ENCODE data around the gene PDE2A.
A peak's percentile ranks its signal among the peaks of the same experiment; 100 is the strongest.

The PDE2A gene

DNA sequence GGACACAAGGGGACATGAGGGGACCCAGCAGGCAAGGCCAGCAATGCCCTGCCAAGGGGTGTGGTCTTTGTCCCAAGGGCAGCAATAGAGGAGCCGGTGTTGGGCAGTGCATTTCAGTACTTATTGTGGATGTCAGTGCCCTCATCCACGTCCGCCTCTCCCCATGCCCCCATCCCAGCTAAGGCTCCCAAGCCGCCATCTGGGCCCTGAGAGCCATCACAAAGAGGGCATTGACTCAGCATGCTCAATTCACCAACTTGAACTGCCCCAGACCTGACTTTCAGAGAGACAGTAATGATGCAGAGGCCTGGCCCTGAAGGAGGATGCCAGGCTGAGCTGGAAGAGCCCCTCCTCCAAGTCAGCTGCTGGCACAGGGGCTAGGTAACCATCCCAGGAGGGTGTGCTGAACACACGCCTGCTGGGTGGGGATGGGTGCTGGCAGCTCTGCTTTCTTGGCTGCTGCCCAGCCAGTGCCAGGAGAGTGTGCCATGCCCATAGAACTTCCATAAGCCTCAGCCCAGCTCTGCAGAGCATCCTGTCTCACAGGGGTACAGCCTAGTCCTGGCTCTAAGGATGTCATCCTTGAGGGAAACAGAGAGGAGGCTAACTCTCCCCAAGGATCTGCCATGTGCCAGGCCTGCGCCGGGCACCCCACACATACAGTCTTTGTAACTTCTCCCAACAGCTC is 46.5 kb downstream of the PDE2A start:
- DNase-seq (no peak), ATAC-seq (replicated peaks) (no peak)
- H3K27ac Mint-ChIP-seq: no peak overlapping the region
- H3K4me1 Mint-ChIP-seq (ENCODE audit: low read depth in 2 of 2): peaks cover 8% of the 10 kb centered on the region in 2 donors
- peaks cover 15 to 40% of the 10 kb centered on the region in 2 donors for H3K27me3 Mint-ChIP-seq
- H3K4me3 Mint-ChIP-seq: no peak overlapping the region
- H3K9me3 Mint-ChIP-seq: no peaks in the 10 kb centered on the region
- no peaks in the 10 kb centered on the region for H3K36me3 Mint-ChIP-seq (ENCODE audit: insufficient read depth)

- no peaks in the 10 kb centered on the region for H3K9me3 Mint-ChIP-seq
- H3K4me3 Mint-ChIP-seq: no peak overlapping the region
- no peak overlapping the region for H3K27ac Mint-ChIP-seq
- ATAC-seq (replicated peaks): no peak
- H3K36me3 Mint-ChIP-seq (ENCODE audit: insufficient read depth): no peaks in the 10 kb centered on the region
- H3K27me3 Mint-ChIP-seq: peaks cover 14 to 30% of the 10 kb centered on the region in 2 donors
- no peak for DNase-seq
- H3K4me1 Mint-ChIP-seq (ENCODE audit: low read depth in 2 of 2): peaks cover 9 to 13% of the 10 kb centered on the region in 2 donors
Measured at GRCh38 chr11:72626414-72626936, 47.7 kb downstream of the PDE2A start.

DNA sequence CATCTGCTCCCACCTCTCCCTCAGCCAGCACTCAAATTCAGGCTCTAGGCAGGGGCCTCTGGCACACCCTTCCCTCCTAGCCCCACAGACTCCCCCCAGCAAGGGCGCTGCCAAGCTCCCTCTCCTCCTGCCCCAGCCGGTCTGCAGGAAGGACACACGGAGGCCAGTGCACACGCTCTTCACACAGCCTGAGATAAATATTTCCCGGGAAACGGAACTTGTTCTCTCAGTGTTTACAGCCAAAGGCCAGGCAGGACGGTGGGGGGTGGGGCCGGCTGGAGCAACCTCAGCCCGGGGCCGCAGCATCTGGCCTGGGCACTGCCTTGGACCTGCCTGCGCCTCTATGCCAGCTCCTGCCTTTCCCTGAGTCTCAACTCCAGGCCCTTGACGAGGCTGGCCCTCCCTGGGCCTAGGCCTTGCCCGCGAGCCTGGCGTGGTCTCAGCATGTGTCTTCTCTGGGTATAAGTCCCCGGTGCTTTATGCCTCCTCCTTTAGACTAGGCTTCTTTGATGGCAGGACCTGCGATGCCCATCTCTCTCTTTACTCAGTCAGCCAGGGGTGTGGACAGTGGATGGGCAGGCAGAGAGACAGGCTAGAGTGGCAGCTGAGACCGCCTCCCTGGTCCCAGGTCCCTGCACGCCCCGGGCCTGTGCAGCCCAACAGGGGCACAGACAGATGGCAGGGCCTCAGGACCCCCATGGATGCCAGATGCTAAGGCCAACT is 48.4 kb downstream of the PDE2A start:
- H3K27me3 Mint-ChIP-seq: peaks cover 9 to 23% of the 10 kb centered on the region in 2 donors
- DNase-seq: no peak
- peaks cover 14 to 19% of the 10 kb centered on the region in 2 donors for H3K4me1 Mint-ChIP-seq (ENCODE audit: low read depth in 2 of 2)
- no peaks in the 10 kb centered on the region for H3K9me3 Mint-ChIP-seq
- H3K4me3 Mint-ChIP-seq: no peak overlapping the region
- H3K27ac Mint-ChIP-seq: no peak overlapping the region
- ATAC-seq (replicated peaks): no peak
- H3K36me3 Mint-ChIP-seq (ENCODE audit: insufficient read depth): no peaks in the 10 kb centered on the region

GRCh38 chr11:72624496-72625201 is 49.6 kb downstream of the PDE2A start:
- Mint-ChIP-seq H3K4me1 (ENCODE audit: low read depth in 2 of 2) (peaks cover 14 to 16% of the 10 kb centered on the region in 2 donors), H3K27ac (no peak overlapping the region), H3K36me3 (ENCODE audit: insufficient read depth) (no peaks in the 10 kb centered on the region), H3K4me3 (no peak overlapping the region), H3K27me3 (peaks cover 0 to 11% of the 10 kb centered on the region in 2 donors), H3K9me3 (no peaks in the 10 kb centered on the region)
- no peak for ATAC-seq (replicated peaks)
- no peak for DNase-seq

DNA sequence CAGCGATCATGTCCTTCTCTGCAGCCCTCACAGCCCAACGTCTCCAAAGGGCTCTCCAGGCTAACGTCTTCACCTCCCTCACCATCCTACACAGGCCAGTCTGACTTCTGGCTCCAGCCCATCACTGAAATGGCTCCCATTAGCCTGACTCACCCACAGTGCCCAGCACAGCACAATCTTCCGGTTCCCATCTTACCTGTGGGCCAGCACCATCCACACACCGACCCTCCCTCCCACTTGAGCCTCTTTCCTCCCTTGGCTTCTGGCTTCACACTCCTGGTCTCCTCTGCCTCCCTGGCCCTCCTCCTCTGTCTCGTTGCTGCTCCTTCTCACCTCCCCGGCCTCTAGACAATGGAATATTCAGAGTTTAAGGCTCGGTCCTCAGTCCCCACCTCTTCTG is 51.2 kb downstream of the PDE2A start:
- no peak for ATAC-seq (replicated peaks)
- Mint-ChIP-seq H3K36me3 (ENCODE audit: insufficient read depth) (no peaks in the 10 kb centered on the region), H3K4me3 (no peak overlapping the region), H3K4me1 (ENCODE audit: low read depth in 2 of 2) (peaks cover 14 to 16% of the 10 kb centered on the region in 2 donors), H3K9me3 (no peaks in the 10 kb centered on the region), H3K27me3 (peaks cover 0 to 8% of the 10 kb centered on the region in 2 donors), H3K27ac (peak overlapping the region in 1 of 2 donors; percentile 22)
- no peak for DNase-seq

GRCh38 chr11:72621008-72621610 is 53.1 kb downstream of the PDE2A start:
- H3K27me3 Mint-ChIP-seq: peaks cover 0 to 24% of the 10 kb centered on the region in 2 donors
- H3K4me1 Mint-ChIP-seq (ENCODE audit: low read depth in 2 of 2): peaks cover 14 to 16% of the 10 kb centered on the region in 2 donors
- no peak for DNase-seq
- ATAC-seq (replicated peaks): peak; percentile 43
- H3K36me3 Mint-ChIP-seq (ENCODE audit: insufficient read depth): no peaks in the 10 kb centered on the region
- H3K4me3 Mint-ChIP-seq: no peak overlapping the region
- H3K27ac Mint-ChIP-seq: peak overlapping the region; percentile 7 to 21
- H3K9me3 Mint-ChIP-seq: no peaks in the 10 kb centered on the region

DNA sequence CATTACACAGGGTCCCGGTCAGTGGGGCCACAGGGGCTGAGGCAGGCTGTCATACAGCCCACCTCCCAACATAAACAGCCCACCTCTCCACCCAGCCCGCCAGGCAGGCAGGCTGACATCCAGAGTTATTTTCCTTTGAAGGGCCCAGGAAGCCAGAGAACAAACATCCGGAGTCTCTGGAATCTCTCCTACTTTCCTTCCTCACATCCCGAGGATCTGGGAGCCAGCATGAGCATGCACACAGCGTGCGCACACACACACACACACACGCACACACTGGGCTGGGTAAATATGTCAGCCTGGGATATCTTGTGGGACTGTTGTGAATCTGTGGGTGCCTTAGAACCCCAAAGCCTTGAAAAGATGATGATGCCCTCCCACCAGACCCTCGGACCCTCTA is 55.4 kb downstream of the PDE2A start:
- peaks cover 10 to 47% of the 10 kb centered on the region in 2 donors for H3K27me3 Mint-ChIP-seq
- H3K4me1 Mint-ChIP-seq (ENCODE audit: low read depth in 2 of 2): peaks cover 13 to 16% of the 10 kb centered on the region in 2 donors
- DNase-seq (no peak), ATAC-seq (replicated peaks) (no peak)
- no peaks in the 10 kb centered on the region for H3K36me3 Mint-ChIP-seq (ENCODE audit: insufficient read depth)
- peak overlapping the region in 1 of 2 donors; percentile 51 for H3K27ac Mint-ChIP-seq
- H3K9me3 Mint-ChIP-seq: no peaks in the 10 kb centered on the region
- H3K4me3 Mint-ChIP-seq: no peak overlapping the region

DNA sequence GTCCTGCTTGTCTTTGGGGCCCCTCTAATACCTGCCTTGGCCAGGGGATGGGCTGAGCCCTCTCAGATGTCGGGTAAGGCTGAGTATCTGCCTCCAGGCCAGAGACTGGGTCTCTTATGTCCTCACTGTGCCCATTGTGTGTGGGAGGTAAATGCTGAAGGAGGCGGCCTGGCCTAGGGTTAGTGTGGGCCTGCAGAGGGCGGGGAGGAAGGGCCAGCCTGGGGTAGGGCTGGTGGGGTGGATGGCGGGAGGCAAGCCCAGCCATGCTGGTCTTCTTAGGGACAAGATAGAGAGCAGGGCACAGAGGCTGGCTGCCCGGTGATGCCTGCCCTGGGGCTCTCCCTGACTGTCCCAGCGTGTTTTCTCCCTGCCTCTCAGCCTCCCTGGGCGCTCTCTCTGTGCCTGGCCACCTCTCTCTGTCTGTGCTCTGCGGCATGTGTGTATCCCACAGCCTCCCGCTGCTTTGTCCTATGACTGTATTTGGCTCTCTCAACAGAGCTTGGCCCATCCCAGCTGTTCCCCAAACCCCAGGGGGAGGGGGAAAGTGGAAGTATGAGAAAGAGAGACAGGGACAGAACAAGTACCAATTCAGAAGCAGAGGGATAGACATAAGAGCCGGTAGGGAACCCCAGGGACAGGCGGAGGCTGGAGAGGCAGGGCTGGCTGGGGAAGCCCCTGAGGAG is 57.0 kb downstream of the PDE2A start:
- ATAC-seq (replicated peaks): no peak
- Mint-ChIP-seq H3K4me1 (ENCODE audit: low read depth in 2 of 2) (peaks cover 14 to 16% of the 10 kb centered on the region in 2 donors), H3K9me3 (no peaks in the 10 kb centered on the region), H3K27ac (peak overlapping the region in 1 of 2 donors; percentile 69), H3K36me3 (ENCODE audit: insufficient read depth) (no peaks in the 10 kb centered on the region), H3K27me3 (peaks cover 22 to 63% of the 10 kb centered on the region in 2 donors), H3K4me3 (no peak overlapping the region)
- DNase-seq: no peak

GRCh38 chr11:72616655-72617054 is 57.6 kb downstream of the PDE2A start:
- Mint-ChIP-seq H3K9me3 (no peaks in the 10 kb centered on the region), H3K27ac (no peak overlapping the region), H3K4me1 (ENCODE audit: low read depth in 2 of 2) (peaks cover 12 to 14% of the 10 kb centered on the region in 2 donors), H3K4me3 (no peak overlapping the region), H3K36me3 (ENCODE audit: insufficient read depth) (peaks cover 3% of the 10 kb centered on the region), H3K27me3 (peaks cover 28 to 69% of the 10 kb centered on the region in 2 donors)
- DNase-seq (no peak), ATAC-seq (replicated peaks) (no peak)

GRCh38 chr11:72615329-72615728 is 58.9 kb downstream of the PDE2A start:
- Mint-ChIP-seq H3K27me3 (peaks cover 41 to 82% of the 10 kb centered on the region in 2 donors), H3K4me1 (ENCODE audit: low read depth in 2 of 2) (peaks cover 0 to 5% of the 10 kb centered on the region in 2 donors), H3K27ac (no peak overlapping the region), H3K9me3 (no peaks in the 10 kb centered on the region), H3K36me3 (ENCODE audit: insufficient read depth) (peaks cover 3% of the 10 kb centered on the region), H3K4me3 (no peak overlapping the region)
- no peak for ATAC-seq (replicated peaks)
- no peak for DNase-seq

DNA sequence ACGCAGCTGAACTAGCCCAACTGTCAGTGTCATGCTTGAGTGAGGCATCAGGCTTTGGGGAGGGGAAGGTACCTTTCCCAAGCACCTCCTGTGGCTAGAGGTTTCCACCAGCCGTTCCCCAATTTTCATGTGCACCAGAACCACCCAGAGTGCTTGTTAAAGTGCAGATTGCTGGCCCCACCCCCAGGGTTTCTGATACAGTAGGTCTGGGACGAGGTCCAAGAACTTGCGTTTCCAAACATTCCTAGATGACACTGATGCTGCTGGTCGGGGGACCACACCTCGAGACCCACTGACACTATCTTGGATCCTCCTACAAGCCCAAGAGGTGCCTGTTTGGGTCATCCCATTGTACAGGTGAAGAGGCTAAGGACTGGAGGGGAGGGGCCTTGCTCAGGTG is 59.8 kb downstream of the PDE2A start:
- Mint-ChIP-seq H3K27me3 (peaks cover 42 to 86% of the 10 kb centered on the region in 2 donors), H3K36me3 (ENCODE audit: insufficient read depth) (peaks cover 3% of the 10 kb centered on the region)

DNA sequence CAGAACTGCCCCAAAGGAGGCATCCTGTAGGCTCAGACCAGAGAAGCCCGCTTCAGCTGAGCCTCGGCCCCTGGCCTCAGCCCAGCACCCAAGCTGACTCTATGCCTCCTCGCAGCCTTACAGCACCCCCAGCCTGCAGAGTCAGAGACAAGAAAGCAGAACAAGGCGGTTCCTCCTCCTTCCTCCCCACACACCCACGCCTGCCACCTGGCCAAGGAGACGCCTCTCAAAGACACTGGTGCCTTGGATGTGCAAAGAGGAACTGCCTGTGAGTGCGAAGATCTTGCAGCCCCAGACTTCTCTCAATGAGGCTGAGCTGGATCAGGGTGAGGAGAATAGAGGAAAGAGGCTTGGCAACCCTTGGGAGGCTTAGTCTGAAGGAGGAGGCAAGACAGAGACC is 60.2 kb downstream of the PDE2A start:
- no peaks in the 10 kb centered on the region for H3K9me3 Mint-ChIP-seq
- H3K27ac Mint-ChIP-seq: no peak overlapping the region
- peaks cover 3% of the 10 kb centered on the region for H3K36me3 Mint-ChIP-seq (ENCODE audit: insufficient read depth)
- DNase-seq: no peak
- H3K4me1 Mint-ChIP-seq (ENCODE audit: low read depth in 2 of 2): peaks cover 0 to 9% of the 10 kb centered on the region in 2 donors
- peaks cover 42 to 86% of the 10 kb centered on the region in 2 donors for H3K27me3 Mint-ChIP-seq
- ATAC-seq (replicated peaks): peak; percentile 68
- no peak overlapping the region for H3K4me3 Mint-ChIP-seq

More for the DNA sequence above, 59.8 kb downstream of the PDE2A start:
- no peaks in the 10 kb centered on the region for H3K9me3 Mint-ChIP-seq
- H3K4me1 Mint-ChIP-seq (ENCODE audit: low read depth in 2 of 2): peaks cover 0 to 6% of the 10 kb centered on the region in 2 donors
- no peak for ATAC-seq (replicated peaks)
- no peak overlapping the region for H3K4me3 Mint-ChIP-seq
- no peak overlapping the region for H3K27ac Mint-ChIP-seq
- no peak for DNase-seq

Data from effector memory CD8-positive, alpha-beta T cell (primary cell).